ENCODE data around the gene SLC30A2.
A peak's percentile ranks its signal among the peaks of the same experiment; 100 is the strongest.

The SLC30A2 gene

GRCh38 chr1:26006710-26007109 is 39.2 kb downstream of the SLC30A2 start:
- Histone ChIP-seq H3K27me3 (ENCODE audit: insufficient read depth, low read length) (no peaks in the 10 kb centered on the region), H2AFZ (ENCODE audit: low read depth, low read length) (no peak overlapping the region), H3K4me3 (ENCODE audit: low read length) (no peak overlapping the region), H3K4me1 (ENCODE audit: insufficient read depth, low read length) (peaks cover 4% of the 10 kb centered on the region), H3K9me3 (ENCODE audit: low read length) (no peaks in the 10 kb centered on the region), H3K36me3 (ENCODE audit: insufficient read depth, low read length) (no peaks in the 10 kb centered on the region)

- no peak overlapping the region for H3K4me3 ChIP-seq (ENCODE audit: low read length)
- no peaks in the 10 kb centered on the region for H3K9me3 ChIP-seq (ENCODE audit: low read length)
- H2AFZ ChIP-seq (ENCODE audit: low read depth, low read length): no peak overlapping the region
- no peaks in the 10 kb centered on the region for H3K36me3 ChIP-seq (ENCODE audit: insufficient read depth, low read length)
- no peaks in the 10 kb centered on the region for H3K27me3 ChIP-seq (ENCODE audit: insufficient read depth, low read length)
- H3K4me1 ChIP-seq (ENCODE audit: insufficient read depth, low read length): no peaks in the 10 kb centered on the region
These were observed 40.3 kb downstream of the SLC30A2 start for GRCh38 chr1:26005434-26006105.

DNA sequence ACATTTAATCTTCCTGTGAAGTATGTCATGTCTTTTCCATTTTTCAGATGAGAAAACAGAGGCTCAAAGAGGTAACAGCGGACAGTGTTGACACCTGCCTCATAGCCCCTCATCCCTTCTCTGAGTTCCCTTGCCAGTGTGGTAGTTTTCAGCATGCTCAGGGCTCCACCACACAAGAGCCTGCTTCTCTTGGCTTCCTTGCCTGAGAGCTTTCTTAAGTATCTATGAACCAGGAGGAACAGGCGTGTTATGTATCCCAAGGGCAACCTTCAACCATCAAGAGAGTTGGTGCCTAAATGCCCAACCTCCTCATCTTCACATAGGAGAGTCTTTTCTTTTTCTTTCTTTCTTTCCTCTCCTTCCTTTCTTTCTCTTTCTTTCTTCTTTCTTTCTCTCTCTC is 42.2 kb downstream of the SLC30A2 start:
- Histone ChIP-seq H3K36me3 (ENCODE audit: insufficient read depth, low read length) (no peaks in the 10 kb centered on the region), H3K4me1 (ENCODE audit: insufficient read depth, low read length) (peaks cover 1% of the 10 kb centered on the region), H3K4me3 (ENCODE audit: low read length) (no peak overlapping the region), H3K9me3 (ENCODE audit: low read length) (no peaks in the 10 kb centered on the region), H3K27me3 (ENCODE audit: insufficient read depth, low read length) (no peaks in the 10 kb centered on the region), H2AFZ (ENCODE audit: low read depth, low read length) (no peak overlapping the region)

- H3K4me3 ChIP-seq (ENCODE audit: low read length): no peak overlapping the region
- no peaks in the 10 kb centered on the region for H3K27me3 ChIP-seq (ENCODE audit: insufficient read depth, low read length)
- H3K9me3 ChIP-seq (ENCODE audit: low read length): no peaks in the 10 kb centered on the region
- H3K36me3 ChIP-seq (ENCODE audit: insufficient read depth, low read length): no peaks in the 10 kb centered on the region
- H2AFZ ChIP-seq (ENCODE audit: low read depth, low read length): no peak overlapping the region
- peaks cover 6% of the 10 kb centered on the region for H3K4me1 ChIP-seq (ENCODE audit: insufficient read depth, low read length)
These were observed 42.7 kb downstream of the SLC30A2 start for GRCh38 chr1:26003262-26003661.

DNA sequence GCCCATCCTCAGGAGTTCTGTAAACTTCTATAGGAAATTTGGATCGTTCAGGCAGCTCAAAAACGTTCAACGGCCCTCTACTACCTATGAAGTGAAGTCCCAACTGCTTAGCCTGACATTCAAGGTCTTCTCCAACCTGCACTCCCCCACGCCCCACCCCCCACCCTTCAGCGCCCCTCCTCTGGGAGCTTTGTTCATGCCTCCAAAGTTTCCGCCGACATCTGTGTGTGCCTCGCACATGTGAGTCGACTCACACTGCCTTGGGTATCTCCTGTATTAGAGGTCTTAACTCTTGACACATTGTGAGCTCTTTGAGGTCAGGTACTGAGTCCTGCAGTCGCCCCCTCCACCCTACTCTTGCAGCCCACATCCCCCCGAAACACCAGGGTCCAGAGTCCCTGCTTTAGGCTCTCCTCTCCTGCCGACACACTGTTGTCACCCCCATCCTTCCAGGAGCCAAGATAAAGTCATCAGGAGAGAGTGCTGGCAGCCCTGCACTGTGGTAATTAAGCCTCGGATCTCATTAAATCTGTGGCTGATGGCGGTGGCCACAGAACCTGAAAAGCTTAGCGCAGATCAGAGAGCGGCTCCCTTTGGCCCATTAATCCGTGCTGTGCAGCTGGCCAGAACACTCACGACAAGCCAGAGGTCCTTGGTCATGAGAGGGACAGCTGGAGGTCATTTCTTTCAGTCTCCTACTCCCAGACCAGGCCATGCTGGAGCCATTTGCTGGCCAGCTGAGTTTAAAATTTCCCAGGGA is 46.7 kb downstream of the SLC30A2 start:
- Histone ChIP-seq H3K9me3 (ENCODE audit: low read length) (no peaks in the 10 kb centered on the region), H3K4me3 (ENCODE audit: low read length) (no peak overlapping the region), H3K36me3 (ENCODE audit: insufficient read depth, low read length) (no peaks in the 10 kb centered on the region), H2AFZ (ENCODE audit: low read depth, low read length) (no peak overlapping the region), H3K4me1 (ENCODE audit: insufficient read depth, low read length) (peaks cover 20% of the 10 kb centered on the region), H3K27me3 (ENCODE audit: insufficient read depth, low read length) (no peaks in the 10 kb centered on the region)

- H3K9me3 ChIP-seq (ENCODE audit: low read length): no peaks in the 10 kb centered on the region
- no peaks in the 10 kb centered on the region for H3K27me3 ChIP-seq (ENCODE audit: insufficient read depth, low read length)
- H3K36me3 ChIP-seq (ENCODE audit: insufficient read depth, low read length): no peaks in the 10 kb centered on the region
- peak within 1 kb of the TSS; percentile 71 for H3K4me3 ChIP-seq (ENCODE audit: low read length)
- H2AFZ ChIP-seq (ENCODE audit: low read depth, low read length): peak within 1 kb of the TSS; percentile 71
- H3K4me1 ChIP-seq (ENCODE audit: insufficient read depth, low read length): peaks cover 31% of the 10 kb centered on the region
These were observed 47.8 kb downstream of the SLC30A2 start, which contains the start of gene PAFAH2 for GRCh38 chr1:25997828-25998761. Gene PAFAH2, minus strand, starts transcription at chr1:25998063. Its CDS starts 7,247 bp downstream, at chr1:25990816.

DNA sequence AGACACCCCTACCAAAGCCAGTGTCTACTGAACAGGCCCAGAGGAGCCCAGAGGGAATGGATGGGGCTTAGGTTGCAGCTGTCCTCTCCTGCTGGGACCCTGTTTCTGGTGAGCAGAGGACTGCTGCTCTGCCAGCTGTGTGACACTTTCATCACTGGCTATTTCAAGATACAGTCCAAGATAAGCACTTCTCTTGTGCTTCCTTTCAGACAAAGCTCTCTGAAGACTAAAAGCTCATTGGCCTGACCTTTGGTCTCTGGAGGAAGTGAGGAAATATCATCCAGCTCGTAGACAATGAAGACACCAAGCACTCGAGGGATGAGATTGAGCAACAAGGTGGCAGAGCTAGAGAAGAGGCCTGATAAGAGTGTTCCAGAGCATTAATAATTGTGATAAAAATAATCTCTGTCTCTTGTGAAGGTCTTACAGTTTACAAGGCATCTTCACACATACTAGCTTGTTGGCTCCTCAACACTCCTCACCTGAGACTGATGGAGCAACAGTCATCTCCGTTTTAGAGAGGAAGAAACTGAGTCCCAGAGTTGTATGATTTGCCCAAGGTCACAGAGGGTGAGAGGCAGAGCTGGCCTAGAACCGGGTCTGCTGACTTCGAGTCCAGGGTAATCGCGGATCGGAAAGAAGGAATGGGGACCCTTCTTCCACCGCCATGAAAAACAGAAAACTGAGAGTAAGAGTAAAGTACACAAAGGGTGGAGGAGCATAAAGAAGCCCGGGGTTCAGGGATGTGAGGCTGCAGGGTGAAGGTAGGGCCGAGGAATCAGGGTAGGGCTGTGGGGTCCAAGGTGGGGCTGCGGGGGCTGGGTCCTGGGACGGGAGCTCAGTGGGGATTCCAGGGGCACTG is 48.7 kb downstream of the SLC30A2 start:
- Histone ChIP-seq H3K4me1 (ENCODE audit: insufficient read depth, low read length) (peaks cover 40% of the 10 kb centered on the region), H3K9me3 (ENCODE audit: low read length) (no peaks in the 10 kb centered on the region), H3K36me3 (ENCODE audit: insufficient read depth, low read length) (no peaks in the 10 kb centered on the region), H3K4me3 (ENCODE audit: low read length) (peak overlapping the region; percentile 71), H2AFZ (ENCODE audit: low read depth, low read length) (no peak overlapping the region), H3K27me3 (ENCODE audit: insufficient read depth, low read length) (no peaks in the 10 kb centered on the region)

DNA sequence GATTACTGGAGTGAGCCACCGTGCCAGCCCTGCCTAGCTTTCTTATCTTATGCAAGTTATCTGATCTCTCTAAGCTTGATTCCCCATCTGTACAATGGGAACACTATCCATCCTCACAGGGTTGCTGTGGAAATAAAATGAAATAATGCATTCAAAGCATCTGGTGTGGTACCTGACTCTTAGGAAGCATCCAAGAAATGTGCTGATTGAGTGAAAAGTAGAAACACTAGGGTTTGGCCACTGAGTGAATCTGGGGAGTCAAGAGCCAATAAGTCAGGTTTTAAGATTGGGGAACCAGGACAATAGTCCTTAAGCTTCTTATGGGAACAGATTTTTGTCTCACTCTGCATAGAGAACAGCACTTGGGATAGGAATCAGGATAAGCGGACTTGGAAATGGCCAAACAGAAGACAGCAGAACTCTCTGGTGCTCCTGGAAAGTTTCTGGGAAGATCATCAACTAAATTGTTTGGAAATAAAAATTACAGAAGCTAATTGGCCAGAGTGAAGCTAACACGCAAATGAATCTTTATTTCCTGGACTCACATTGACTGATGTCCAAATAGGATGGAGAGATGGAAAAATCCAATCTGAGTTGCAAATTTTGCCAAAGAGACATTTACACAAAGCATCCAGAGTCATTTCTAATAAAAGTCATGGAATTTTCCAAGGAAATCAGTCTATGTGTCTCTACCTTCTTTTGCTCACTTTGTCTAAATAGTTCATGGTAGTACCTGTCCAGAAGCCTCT is 51.3 kb downstream of the SLC30A2 start:
- peaks cover 40% of the 10 kb centered on the region for H3K4me1 ChIP-seq (ENCODE audit: insufficient read depth, low read length)
- no peak overlapping the region for H3K4me3 ChIP-seq (ENCODE audit: low read length)
- H3K36me3 ChIP-seq (ENCODE audit: insufficient read depth, low read length): no peaks in the 10 kb centered on the region
- no peaks in the 10 kb centered on the region for H3K9me3 ChIP-seq (ENCODE audit: low read length)
- no peak overlapping the region for H2AFZ ChIP-seq (ENCODE audit: low read depth, low read length)
- no peaks in the 10 kb centered on the region for H3K27me3 ChIP-seq (ENCODE audit: insufficient read depth, low read length)

DNA sequence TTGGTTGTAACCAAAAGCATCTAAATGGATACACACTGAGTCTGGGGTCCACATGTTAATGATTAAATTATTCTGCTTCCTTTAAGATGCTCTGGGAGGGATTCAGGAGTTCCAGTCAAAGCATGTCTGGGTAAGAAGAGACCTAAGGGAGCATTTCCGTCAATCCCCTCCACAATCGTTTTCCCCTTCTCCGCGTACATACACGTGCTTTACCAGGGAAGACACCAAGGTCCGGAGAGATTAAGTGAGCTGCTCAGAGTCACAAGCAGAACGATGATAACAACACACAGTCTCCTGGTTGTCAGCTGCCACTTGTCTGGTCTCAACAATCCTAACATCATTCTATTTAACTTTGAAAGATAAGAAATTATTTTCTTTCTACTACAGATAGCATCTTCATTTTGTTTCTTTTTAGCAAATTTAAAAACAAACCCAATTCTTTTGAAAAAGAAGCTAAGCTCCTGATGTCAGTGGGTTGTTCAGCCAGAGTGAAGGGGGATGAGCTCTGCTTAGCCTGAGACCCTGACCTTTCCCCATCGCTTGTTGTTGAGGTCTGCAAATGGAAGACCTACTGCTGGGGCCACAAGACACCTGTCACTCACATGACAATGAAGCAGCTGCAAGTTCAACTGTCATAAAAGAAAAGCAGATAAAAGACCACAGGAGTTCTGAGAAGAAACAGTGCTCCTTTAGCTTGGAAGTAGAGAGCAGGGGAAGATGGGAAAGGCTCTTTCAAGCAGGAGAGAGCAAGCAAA is 52.5 kb downstream of the SLC30A2 start:
- Histone ChIP-seq H3K4me3 (ENCODE audit: low read length) (no peak overlapping the region), H3K9me3 (ENCODE audit: low read length) (no peaks in the 10 kb centered on the region), H3K36me3 (ENCODE audit: insufficient read depth, low read length) (no peaks in the 10 kb centered on the region), H3K4me1 (ENCODE audit: insufficient read depth, low read length) (peaks cover 35% of the 10 kb centered on the region), H3K27me3 (ENCODE audit: insufficient read depth, low read length) (no peaks in the 10 kb centered on the region), H2AFZ (ENCODE audit: low read depth, low read length) (no peak overlapping the region)

- H3K4me3 ChIP-seq (ENCODE audit: low read length): no peak overlapping the region
- H3K27me3 ChIP-seq (ENCODE audit: insufficient read depth, low read length): no peaks in the 10 kb centered on the region
- H3K4me1 ChIP-seq (ENCODE audit: insufficient read depth, low read length): peaks cover 34% of the 10 kb centered on the region
- no peak overlapping the region for H2AFZ ChIP-seq (ENCODE audit: low read depth, low read length)
- no peaks in the 10 kb centered on the region for H3K9me3 ChIP-seq (ENCODE audit: low read length)
- H3K36me3 ChIP-seq (ENCODE audit: insufficient read depth, low read length): peaks cover 3% of the 10 kb centered on the region
These were observed 53.2 kb downstream of the SLC30A2 start for GRCh38 chr1:25992689-25993171.

DNA sequence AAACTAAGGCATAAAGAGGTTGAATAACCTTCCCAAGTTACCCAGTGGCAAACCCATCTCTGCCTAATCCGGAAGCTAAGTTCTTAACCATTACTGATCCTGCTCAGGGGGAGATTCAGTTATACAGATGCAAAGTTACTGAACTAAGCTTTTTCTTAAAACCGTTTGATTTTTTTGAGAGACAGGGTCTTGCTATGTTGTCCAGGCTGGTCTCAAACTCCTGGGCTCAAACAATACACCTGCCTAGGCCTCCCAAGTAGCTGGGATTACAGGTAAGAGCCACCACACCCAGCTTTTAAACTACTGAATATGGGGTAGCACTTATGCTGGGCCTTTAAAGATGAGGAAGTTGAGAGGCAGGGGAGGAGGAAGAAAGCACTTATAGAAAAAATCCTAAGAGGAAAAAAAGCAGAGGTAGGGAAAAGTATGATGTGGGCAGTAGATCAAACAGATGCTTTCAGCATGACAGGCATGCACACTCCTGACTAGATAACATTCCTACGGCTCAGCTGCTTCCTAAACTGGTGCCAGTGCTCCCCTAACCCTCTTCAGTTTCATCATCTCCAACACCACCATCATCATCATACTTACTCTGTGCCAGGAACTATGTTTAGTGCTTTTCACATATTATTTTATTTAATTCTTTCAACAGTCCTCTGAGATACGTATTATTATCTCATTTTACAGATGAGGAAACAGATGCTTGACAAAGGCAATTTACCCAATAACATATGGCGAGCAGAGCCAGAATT is 53.8 kb downstream of the SLC30A2 start:
- Histone ChIP-seq H3K36me3 (ENCODE audit: insufficient read depth, low read length) (peaks cover 7% of the 10 kb centered on the region), H3K4me1 (ENCODE audit: insufficient read depth, low read length) (peaks cover 30% of the 10 kb centered on the region), H3K4me3 (ENCODE audit: low read length) (no peak overlapping the region), H3K9me3 (ENCODE audit: low read length) (no peaks in the 10 kb centered on the region), H3K27me3 (ENCODE audit: insufficient read depth, low read length) (no peaks in the 10 kb centered on the region), H2AFZ (ENCODE audit: low read depth, low read length) (no peak overlapping the region)

Measured in neuron (in vitro differentiated cells).